NB4 (cell line): ENCODE results near the gene INPP5A.

ENCODE experiments used
- DNase-seq: peaks from one replicate; pipeline ENCODE4 v3.0.0; 2010; ENCODE audit warnings: low read depth
- H3K4me3 ChIP-seq: one replicate; pipeline ENCODE4 v1.5.1; 2011; ENCODE audit warnings: mild to moderate bottlenecking, low read depth, low read length, moderate library complexity
- MYC ChIP-seq: IDR thresholded peaks from 2 replicates; pipeline ENCODE4 v1.6.1; 2011; ENCODE audit warnings: low read depth, low read length
- POLR2A ChIP-seq: IDR thresholded peaks from 2 replicates; pipeline ENCODE4 v1.6.1; 2011; ENCODE audit warnings: mild to moderate bottlenecking; ENCODE audit not compliant: insufficient read length; ENCODE audit errors: extremely low read depth
- TF ChIP-seq, protein P1 (sequence below): IDR thresholded peaks from 2 replicates; pipeline ENCODE4 v1.6.1; 2011; ENCODE audit warnings: low read depth, low read length
- TF ChIP-seq, protein P2 (sequence below): IDR thresholded peaks from one replicate; pipeline ENCODE4 v1.5.1; 2012; ENCODE audit warnings: low read depth, low read length

INPP5A gene

DNA sequence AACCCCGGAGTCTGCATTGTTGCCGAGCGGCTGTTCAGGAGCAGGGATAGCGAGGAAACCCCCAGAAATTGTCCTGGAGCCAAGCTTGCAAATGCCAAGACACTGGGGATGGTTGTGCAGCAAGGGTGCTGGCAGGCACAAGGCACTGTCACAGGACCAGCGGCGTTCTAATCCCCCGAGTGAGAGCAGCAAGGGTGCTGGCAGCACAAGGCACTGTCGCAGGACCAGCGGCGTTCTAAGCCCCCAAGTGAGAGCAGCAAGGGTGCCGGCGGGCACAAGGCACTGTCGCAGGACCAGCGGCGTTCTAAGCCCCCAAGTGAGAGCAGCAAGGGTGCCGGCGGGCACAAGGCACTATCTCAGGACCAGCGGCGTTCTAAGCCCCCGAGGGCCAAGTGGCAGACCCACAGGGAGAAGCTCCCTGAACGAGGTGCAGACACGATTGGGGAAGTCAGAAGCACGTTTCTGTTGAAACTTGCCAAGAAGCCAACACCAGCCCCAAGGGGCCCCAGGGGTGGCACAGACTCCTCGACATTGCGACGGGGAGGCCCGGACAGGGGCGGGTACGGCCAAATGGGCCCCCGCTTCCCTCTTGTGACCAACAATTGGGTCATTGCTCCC, 40.4 kb upstream of the INPP5A start:
- TF ChIP-seq, protein P1, sequence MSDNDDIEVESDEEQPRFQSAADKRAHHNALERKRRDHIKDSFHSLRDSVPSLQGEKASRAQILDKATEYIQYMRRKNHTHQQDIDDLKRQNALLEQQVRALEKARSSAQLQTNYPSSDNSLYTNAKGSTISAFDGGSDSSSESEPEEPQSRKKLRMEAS: peak; percentile 86
- TF ChIP-seq MYC: peak; percentile 91
- TF ChIP-seq, protein P2, sequence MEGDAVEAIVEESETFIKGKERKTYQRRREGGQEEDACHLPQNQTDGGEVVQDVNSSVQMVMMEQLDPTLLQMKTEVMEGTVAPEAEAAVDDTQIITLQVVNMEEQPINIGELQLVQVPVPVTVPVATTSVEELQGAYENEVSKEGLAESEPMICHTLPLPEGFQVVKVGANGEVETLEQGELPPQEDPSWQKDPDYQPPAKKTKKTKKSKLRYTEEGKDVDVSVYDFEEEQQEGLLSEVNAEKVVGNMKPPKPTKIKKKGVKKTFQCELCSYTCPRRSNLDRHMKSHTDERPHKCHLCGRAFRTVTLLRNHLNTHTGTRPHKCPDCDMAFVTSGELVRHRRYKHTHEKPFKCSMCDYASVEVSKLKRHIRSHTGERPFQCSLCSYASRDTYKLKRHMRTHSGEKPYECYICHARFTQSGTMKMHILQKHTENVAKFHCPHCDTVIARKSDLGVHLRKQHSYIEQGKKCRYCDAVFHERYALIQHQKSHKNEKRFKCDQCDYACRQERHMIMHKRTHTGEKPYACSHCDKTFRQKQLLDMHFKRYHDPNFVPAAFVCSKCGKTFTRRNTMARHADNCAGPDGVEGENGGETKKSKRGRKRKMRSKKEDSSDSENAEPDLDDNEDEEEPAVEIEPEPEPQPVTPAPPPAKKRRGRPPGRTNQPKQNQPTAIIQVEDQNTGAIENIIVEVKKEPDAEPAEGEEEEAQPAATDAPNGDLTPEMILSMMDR: no peak
- peak; percentile 19 for TF ChIP-seq POLR2A
- DNase-seq: peak; percentile 95
- H3K4me3 ChIP-seq: peak overlapping the region; percentile 29

DNA sequence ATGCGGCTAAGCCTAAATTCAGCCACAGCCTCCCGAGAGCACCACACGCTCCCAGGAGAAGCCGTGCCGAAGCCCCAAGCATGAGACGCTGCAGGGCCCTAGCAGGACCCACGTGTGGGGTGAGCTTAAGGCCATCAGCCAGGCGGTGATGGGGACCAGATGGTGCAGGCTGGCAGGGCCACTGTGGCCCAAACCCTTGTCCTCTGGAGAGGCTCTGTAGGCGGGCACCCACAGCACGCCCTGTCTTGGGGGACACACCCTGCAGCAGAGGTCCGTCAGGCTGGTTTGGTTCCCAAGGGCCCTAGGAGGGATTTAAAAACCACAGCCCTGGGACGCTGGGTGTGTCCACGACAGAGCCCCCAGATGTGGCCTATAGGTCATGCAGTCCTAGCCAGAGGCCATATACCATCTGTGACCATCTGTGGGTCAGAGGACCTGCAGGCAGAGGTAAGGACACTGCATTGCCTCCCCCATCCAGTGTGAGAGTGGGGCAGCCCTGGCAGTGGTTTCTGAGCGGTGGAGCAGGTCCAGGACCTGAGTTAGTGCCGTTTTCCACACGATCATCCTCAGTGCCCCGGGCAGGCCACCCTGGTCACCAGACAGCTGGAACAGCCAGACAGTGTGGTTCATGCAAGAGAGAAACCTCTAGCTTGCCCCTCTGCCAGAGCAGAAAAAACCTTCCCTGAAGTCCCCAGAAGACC, 39.6 kb upstream of the INPP5A start:
- DNase-seq: peak; percentile 66
- peak; percentile 18; the same call in 1 of the 2 replicates for TF ChIP-seq MYC
- TF ChIP-seq, protein P1: no peak
- H3K4me3 ChIP-seq: peak overlapping the region; percentile 18

DNA sequence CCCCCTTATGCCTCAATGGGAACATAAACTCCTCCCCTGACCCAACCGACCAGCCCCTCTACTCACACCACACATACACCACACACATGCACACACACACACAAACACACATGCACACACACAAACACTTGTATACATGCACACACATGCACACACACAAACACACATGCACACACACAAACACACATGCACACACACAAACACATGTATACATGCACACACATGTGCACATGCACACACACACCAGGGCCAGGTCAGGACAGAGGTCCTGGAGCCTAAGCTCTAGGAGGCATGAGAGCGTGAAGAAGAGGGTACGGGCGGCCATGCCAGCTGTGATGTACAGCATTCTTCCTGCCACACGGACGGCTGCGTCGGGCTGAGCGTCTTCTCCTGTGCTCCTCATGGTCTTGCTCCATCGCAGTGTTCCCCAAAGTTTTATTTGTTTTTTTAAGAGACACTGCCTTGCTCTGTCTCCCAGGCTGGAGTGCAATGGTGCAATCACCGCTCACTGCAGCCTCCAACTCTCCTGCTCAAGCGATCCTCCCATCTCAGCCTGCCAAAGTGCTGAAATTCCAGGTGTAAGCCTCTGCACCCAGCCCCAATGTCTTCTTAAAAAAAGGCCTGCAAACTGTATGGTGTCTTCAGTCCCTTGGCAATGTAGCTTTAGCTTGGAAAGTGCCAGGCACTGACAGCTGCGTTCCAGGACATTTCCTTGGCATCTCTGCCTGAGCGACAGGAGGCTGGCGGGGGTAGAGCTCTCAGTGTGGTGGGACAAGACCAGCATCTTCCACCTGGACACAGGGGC, 38.8 kb upstream of the INPP5A start:
- TF ChIP-seq, protein P1: no peak
- TF ChIP-seq, protein P2: no peak
- no peak for TF ChIP-seq POLR2A
- no peak for TF ChIP-seq MYC
- DNase-seq: peak; percentile 71
- H3K4me3 ChIP-seq: no peak overlapping the region

DNA sequence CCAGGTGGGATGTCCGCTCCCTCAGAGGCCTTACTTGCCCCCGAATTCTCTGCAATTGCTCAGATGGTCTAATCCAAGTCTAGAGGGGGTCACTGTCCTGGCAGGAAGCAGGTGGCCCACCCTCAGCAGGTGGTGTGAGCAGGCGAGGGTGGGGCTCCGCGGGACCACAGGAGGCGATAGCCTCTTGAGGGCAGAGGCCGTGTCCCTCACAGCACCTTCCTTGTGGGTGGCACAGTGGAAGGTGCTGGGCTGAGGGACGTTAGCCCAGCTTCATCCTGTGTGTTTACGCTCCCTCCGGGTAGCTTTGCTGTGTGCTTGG, 38.3 kb upstream of the INPP5A start:
- TF ChIP-seq, protein P2: no peak
- TF ChIP-seq, protein P1: no peak
- TF ChIP-seq MYC (no peak), POLR2A (no peak)
- DNase-seq: no peak
- no peak overlapping the region for H3K4me3 ChIP-seq

DNA sequence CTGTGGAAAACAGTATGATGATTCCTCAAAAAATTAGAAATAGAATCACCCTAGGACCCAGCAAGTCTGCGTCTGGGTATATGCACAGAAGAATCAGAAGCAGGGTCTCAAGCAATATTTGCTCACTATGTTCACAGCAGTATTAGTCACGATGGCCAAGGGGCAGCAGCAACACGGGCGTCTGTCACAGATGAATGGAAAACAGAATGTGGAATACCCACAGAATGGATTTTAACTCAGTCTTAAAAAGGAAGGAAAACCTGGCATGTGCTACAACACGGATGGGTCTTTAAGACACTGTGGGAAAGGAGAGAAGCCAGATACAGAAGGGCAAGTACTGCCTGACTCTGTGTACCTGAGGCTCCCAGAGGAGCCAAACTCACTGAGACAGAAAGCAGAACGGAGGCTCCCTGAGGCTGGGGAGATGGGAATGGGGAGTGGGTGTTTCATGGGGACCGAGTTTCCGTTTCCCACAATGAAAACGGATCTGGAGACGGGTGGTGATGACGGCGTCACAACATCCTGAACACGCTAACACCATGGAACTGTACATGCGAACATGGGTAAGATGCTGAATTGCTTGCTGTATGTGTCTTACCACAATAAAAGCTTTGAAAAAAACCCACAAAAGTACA, 36.7 kb upstream of the INPP5A start:
- DNase-seq: no peak
- no peak overlapping the region for H3K4me3 ChIP-seq
- no peak for TF ChIP-seq MYC
- TF ChIP-seq, protein P1: no peak
- TF ChIP-seq, protein P2: no peak
- TF ChIP-seq POLR2A: no peak
